ENCODE measurements around the gene SUPT3H. TPM values are rescaled to one million over a fixed set of nuclear protein-coding genes. Genes with fewer than 3 reads are reported as not detected.

SUPT3H gene
- total RNA-seq, 1 donor from 2014 or later: 13.3 TPM

- no peak for DNase-seq (ENCODE audit: low spot score)
- H3K27ac Mint-ChIP-seq (ENCODE audit: unreplicated experiment): no peak overlapping the region
- H3K9me3 Mint-ChIP-seq (ENCODE audit: low read depth): peaks cover 2% of the 10 kb centered on the region
- peaks cover 13% of the 10 kb centered on the region for H3K4me1 Mint-ChIP-seq (ENCODE audit: low read depth)
- H3K4me3 Mint-ChIP-seq (ENCODE audit: unreplicated experiment): no peak overlapping the region
- H3K36me3 Mint-ChIP-seq (ENCODE audit: low read depth): no peaks in the 10 kb centered on the region
- no peaks in the 10 kb centered on the region for H3K27me3 Mint-ChIP-seq (ENCODE audit: low read depth)
- TF ChIP-seq CTCF (IDR thresholded peaks at IDR 0.05): no peak
Observed at GRCh38 chr6:44789806-44790205, 587.9 kb downstream of the SUPT3H start.

- no peaks in the 10 kb centered on the region for H3K36me3 Mint-ChIP-seq (ENCODE audit: low read depth)
- no peak overlapping the region for H3K27ac Mint-ChIP-seq (ENCODE audit: unreplicated experiment)
- no peak overlapping the region for H3K4me3 Mint-ChIP-seq (ENCODE audit: unreplicated experiment)
- no peak for TF ChIP-seq CTCF (IDR thresholded peaks at IDR 0.05)
- H3K4me1 Mint-ChIP-seq (ENCODE audit: low read depth): peaks cover 13% of the 10 kb centered on the region
- DNase-seq (ENCODE audit: low spot score): no peak
- H3K27me3 Mint-ChIP-seq (ENCODE audit: low read depth): no peaks in the 10 kb centered on the region
- H3K9me3 Mint-ChIP-seq (ENCODE audit: low read depth): peaks cover 7% of the 10 kb centered on the region
Observed at GRCh38 chr6:44789061-44789460, 588.7 kb downstream of the SUPT3H start.

GRCh38 chr6:44788387-44788981, 589.2 kb downstream of the SUPT3H start:
- no peak for DNase-seq (ENCODE audit: low spot score)
- peak overlapping the region; percentile 39 for H3K27ac Mint-ChIP-seq (ENCODE audit: unreplicated experiment)

GRCh38 chr6:44787254-44787834, 590.4 kb downstream of the SUPT3H start:
- peaks cover 13% of the 10 kb centered on the region for H3K4me1 Mint-ChIP-seq (ENCODE audit: low read depth)
- H3K4me3 Mint-ChIP-seq (ENCODE audit: unreplicated experiment): no peak overlapping the region
- peaks cover 2% of the 10 kb centered on the region for H3K36me3 Mint-ChIP-seq (ENCODE audit: low read depth)
- no peak for DNase-seq (ENCODE audit: low spot score)
- H3K27me3 Mint-ChIP-seq (ENCODE audit: low read depth): no peaks in the 10 kb centered on the region
- no peak for TF ChIP-seq CTCF (IDR thresholded peaks at IDR 0.05)
- H3K27ac Mint-ChIP-seq (ENCODE audit: unreplicated experiment): no peak overlapping the region
- peaks cover 15% of the 10 kb centered on the region for H3K9me3 Mint-ChIP-seq (ENCODE audit: low read depth)

More at GRCh38 chr6:44788387-44788981, 589.2 kb downstream of the SUPT3H start:
- Mint-ChIP-seq H3K9me3 (ENCODE audit: low read depth) (peaks cover 13% of the 10 kb centered on the region), H3K27me3 (ENCODE audit: low read depth) (no peaks in the 10 kb centered on the region), H3K4me3 (ENCODE audit: unreplicated experiment) (no peak overlapping the region), H3K4me1 (ENCODE audit: low read depth) (peaks cover 13% of the 10 kb centered on the region), H3K36me3 (ENCODE audit: low read depth) (peaks cover 2% of the 10 kb centered on the region)
- TF ChIP-seq CTCF (IDR thresholded peaks at IDR 0.05): no peak

- H3K27ac Mint-ChIP-seq (ENCODE audit: unreplicated experiment): no peak overlapping the region
- peaks cover 13% of the 10 kb centered on the region for H3K4me1 Mint-ChIP-seq (ENCODE audit: low read depth)
- H3K4me3 Mint-ChIP-seq (ENCODE audit: unreplicated experiment): no peak overlapping the region
- TF ChIP-seq CTCF (IDR thresholded peaks at IDR 0.05): no peak
- no peak for DNase-seq (ENCODE audit: low spot score)
- no peaks in the 10 kb centered on the region for H3K27me3 Mint-ChIP-seq (ENCODE audit: low read depth)
- peaks cover 2% of the 10 kb centered on the region for H3K36me3 Mint-ChIP-seq (ENCODE audit: low read depth)
- H3K9me3 Mint-ChIP-seq (ENCODE audit: low read depth): peaks cover 15% of the 10 kb centered on the region
Observed at GRCh38 chr6:44785130-44785529, 592.6 kb downstream of the SUPT3H start.

Data from chondrocyte (in vitro differentiated cells).